Vagina (tissue), 2 donors: ENCODE measurements around the gene BCO1.

Experiments
- POLR2A ChIP-seq, 2 donors: fragments of 450-650 bp; IDR thresholded peaks; one replicate each; pipeline ENCODE4 v1.6.1; 2017; ENCODE audit warnings: antibody characterized with exemption in 2 of 2, mild to moderate bottlenecking in 2 of 2, moderate library complexity in 2 of 2
- POLR2AphosphoS5 ChIP-seq, 2 donors: sonication (generic); formaldehyde crosslinking; IDR thresholded peaks; one replicate each; pipeline ENCODE4 v1.9.0; 2017; ENCODE audit warnings: antibody characterized with exemption in 2 of 2, mild to moderate bottlenecking in 2 of 2, low read depth in 1 of 2; ENCODE audit not compliant: insufficient read depth in 1 of 2
- TF ChIP-seq, protein P1 (sequence below), 3 experiments: fragments of 450-650 bp in 2 of 3; fragments of 200-600 bp in 1 of 3; sonication (generic) in 1 of 3; IDR thresholded peaks; one replicate each; pipeline ENCODE4 v1.5.1; 2017 to 2019; ENCODE audit warnings: antibody characterized with exemption in 3 of 3, mild to moderate bottlenecking in 2 of 3, moderate library complexity in 2 of 3

DNA sequence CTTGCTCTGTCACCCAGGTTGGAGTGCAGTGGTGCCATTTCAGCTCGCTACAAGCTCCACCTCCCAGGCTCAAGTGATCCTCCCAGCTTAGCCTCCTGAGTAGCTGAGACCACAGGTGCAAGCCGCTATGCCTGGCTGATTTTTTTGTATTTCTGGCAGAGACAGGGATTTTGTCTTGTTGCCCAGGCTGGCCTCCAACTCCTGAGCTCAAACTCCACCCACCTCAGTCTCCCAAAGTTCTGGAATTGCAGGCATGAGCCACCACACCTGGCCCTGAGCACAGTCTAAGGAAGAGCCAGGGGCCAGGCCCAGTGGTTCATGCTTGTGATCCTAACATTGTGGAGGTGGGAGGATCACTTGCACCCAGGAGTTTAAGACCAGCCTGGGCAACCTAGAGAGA lies 21.8 kb upstream of the BCO1 start:
- TF ChIP-seq POLR2AphosphoS5 (IDR thresholded peaks at IDR 0.05; ENCODE audit: insufficient read depth in 1 of 2, low read depth in 1 of 2) (no peak), POLR2A (IDR thresholded peaks at IDR 0.05) (no peak)
- TF ChIP-seq, protein P1, sequence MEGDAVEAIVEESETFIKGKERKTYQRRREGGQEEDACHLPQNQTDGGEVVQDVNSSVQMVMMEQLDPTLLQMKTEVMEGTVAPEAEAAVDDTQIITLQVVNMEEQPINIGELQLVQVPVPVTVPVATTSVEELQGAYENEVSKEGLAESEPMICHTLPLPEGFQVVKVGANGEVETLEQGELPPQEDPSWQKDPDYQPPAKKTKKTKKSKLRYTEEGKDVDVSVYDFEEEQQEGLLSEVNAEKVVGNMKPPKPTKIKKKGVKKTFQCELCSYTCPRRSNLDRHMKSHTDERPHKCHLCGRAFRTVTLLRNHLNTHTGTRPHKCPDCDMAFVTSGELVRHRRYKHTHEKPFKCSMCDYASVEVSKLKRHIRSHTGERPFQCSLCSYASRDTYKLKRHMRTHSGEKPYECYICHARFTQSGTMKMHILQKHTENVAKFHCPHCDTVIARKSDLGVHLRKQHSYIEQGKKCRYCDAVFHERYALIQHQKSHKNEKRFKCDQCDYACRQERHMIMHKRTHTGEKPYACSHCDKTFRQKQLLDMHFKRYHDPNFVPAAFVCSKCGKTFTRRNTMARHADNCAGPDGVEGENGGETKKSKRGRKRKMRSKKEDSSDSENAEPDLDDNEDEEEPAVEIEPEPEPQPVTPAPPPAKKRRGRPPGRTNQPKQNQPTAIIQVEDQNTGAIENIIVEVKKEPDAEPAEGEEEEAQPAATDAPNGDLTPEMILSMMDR (IDR thresholded peaks at IDR 0.05): no peak
